GM12878 (cell line): Measurements from ENCODE around the gene CFHR2. TPM values are rescaled to one million over a fixed set of nuclear protein-coding genes. Genes with fewer than 3 reads are reported as not detected.

ENCODE experiments used
- ATAC-seq: fragments of 200-7000 bp; cut with Tn5 transposase; 3 replicates; pipeline ENCODE4 v1.9.1; 2020; ENCODE audit warnings: mild to moderate bottlenecking, moderate library complexity
- BruUV-seq: library from RNA; stranded (reverse); fragments of 400-500 nt; replicated peaks from 2 replicates; lab custom pipeline; 2021; lab: Mats Ljungman, UMichigan
- CTCF ChIA-PET: fragments of 300-600 bp; sonication (Branson Sonifier 250); formaldehyde crosslinking; extraction: SDS; loops from one replicate; lab custom pipeline; 2021; ENCODE audit warnings: inconsistent platforms; lab: Yijun Ruan, JAX
- POLR2A ChIA-PET: fragments of 350-600 bp; formaldehyde crosslinking; extraction: SDS; loops from one replicate; lab custom pipeline; 2021; ENCODE audit warnings: inconsistent platforms; lab: Charles Lee
- RAD21 ChIA-PET: fragments of 300-600 bp; sonication (Branson Sonifier 250); formaldehyde crosslinking; loops from one replicate; lab custom pipeline; 2023; ENCODE audit warnings: antibody characterized with exemption; ENCODE audit not compliant: unreplicated experiment; lab: Charles Lee
- SMC1A ChIA-PET: fragments of 300-600 bp; sonication (Branson Sonifier 250); formaldehyde crosslinking; loops from one replicate; lab custom pipeline; 2023; ENCODE audit not compliant: unreplicated experiment, uncharacterized antibody; lab: Charles Lee
- DNase-seq: peaks from one replicate; pipeline ENCODE4 v3.0.0-alpha.2; 2011; ENCODE audit warnings: low read depth, low spot score
- FAIRE-seq: peaks from 3 replicates; lab custom pipeline; 2011; peaks lifted over from hg19 to GRCh38; lab: Jason Lieb, UNC
- H2AFZ ChIP-seq: 2 replicates; pipeline ENCODE4 v1.6.0; 2011; ENCODE audit warnings: low read depth, low read length, control low read depth; ENCODE audit not compliant: control insufficient read depth
- H3K27ac ChIP-seq: 2 replicates; pipeline ENCODE4 v1.5.1; 2011; ENCODE audit warnings: control low read depth; ENCODE audit not compliant: control insufficient read depth, insufficient read depth
- H3K27me3 ChIP-seq, 2 experiments: replicated peaks in 1 of 2; 2 replicates each; pipeline versions ENCODE4 v1.6.0 to v1.6.1; 2011; ENCODE audit warnings: low read length in 1 of 2; ENCODE audit not compliant: control insufficient read depth in 2 of 2, insufficient read depth in 2 of 2
- H3K36me3 ChIP-seq, 2 experiments: 2 replicates each; pipeline ENCODE4 v1.5.1; 2011; ENCODE audit warnings: low read length in 1 of 2; ENCODE audit not compliant: control insufficient read depth in 2 of 2, insufficient read depth in 2 of 2
- H3K4me1 ChIP-seq: 2 replicates; pipeline ENCODE4 v1.6.1; 2011; ENCODE audit warnings: mild to moderate bottlenecking, low read length, moderate library complexity, mixed read lengths; ENCODE audit not compliant: control insufficient read depth, insufficient read depth
- H3K4me2 ChIP-seq: 2 replicates; pipeline ENCODE4 v1.6.0; 2011; ENCODE audit warnings: control low read depth; ENCODE audit not compliant: control insufficient read depth, insufficient read depth
- H3K4me3 ChIP-seq: fragments of 200-600 bp; sonication (generic); 2 replicates; pipeline ENCODE4 v1.5.1; 2016
- H3K79me2 ChIP-seq: 2 replicates; pipeline ENCODE4 v1.6.0; 2011; ENCODE audit warnings: low read length; ENCODE audit not compliant: control insufficient read depth, insufficient read depth
- H3K9ac ChIP-seq: 2 replicates; pipeline ENCODE4 v1.8.0; 2011; ENCODE audit warnings: low read length, control low read depth, mixed read lengths; ENCODE audit not compliant: control insufficient read depth, insufficient read depth
- H3K9me3 ChIP-seq: replicated peaks from 3 replicates; pipeline ENCODE4 v1.5.1; 2011; ENCODE audit warnings: mild to moderate bottlenecking, low read length; ENCODE audit not compliant: control insufficient read depth, insufficient read depth
- H4K20me1 ChIP-seq: 2 replicates; pipeline ENCODE4 v1.6.0; 2011; ENCODE audit not compliant: control insufficient read depth, insufficient read depth
- BMI1 ChIP-seq: fragments of 450-650 bp; IDR thresholded peaks from 2 replicates; pipeline ENCODE4 v1.6.1; 2016; ENCODE audit warnings: mild to moderate bottlenecking, moderate library complexity, borderline replicate concordance
- CHD2 ChIP-seq: IDR thresholded peaks from 2 replicates; pipeline ENCODE4 v1.6.1; 2011; ENCODE audit warnings: low read depth, low read length, improper control_type of control experiment, borderline replicate concordance
- IKZF1 ChIP-seq: fragments of 450-650 bp; conservative IDR thresholded peaks from 2 replicates; pipeline ENCODE4 v1.6.1; 2017; ENCODE audit warnings: antibody characterized with exemption, mild to moderate bottlenecking
- MYC ChIP-seq: IDR thresholded peaks from 2 replicates; pipeline ENCODE4 v1.6.1; 2011; ENCODE audit warnings: mild to moderate bottlenecking, low read length, moderate library complexity, inconsistent platforms; ENCODE audit not compliant: insufficient read depth, insufficient replicate concordance, insufficient read length, severe bottlenecking
- NBN ChIP-seq: fragments of 450-650 bp; IDR thresholded peaks from 2 replicates; pipeline ENCODE4 v1.6.1; 2016
- NFYA ChIP-seq: IDR thresholded peaks from 2 replicates; pipeline ENCODE4 v1.6.1; 2011; ENCODE audit warnings: low read depth, mild to moderate bottlenecking, low read length, improper control_type of control experiment, borderline replicate concordance
- STAT3 ChIP-seq: IDR thresholded peaks from 2 replicates; pipeline ENCODE4 v1.6.1; 2011; ENCODE audit warnings: low read depth, low read length, improper control_type of control experiment
- TARDBP ChIP-seq: IDR thresholded peaks from 2 replicates; pipeline ENCODE4 v1.6.1; 2016; ENCODE audit warnings: borderline replicate concordance
- TCF3 ChIP-seq: IDR thresholded peaks from 2 replicates; pipeline ENCODE4 v1.6.1; 2012; ENCODE audit warnings: low read depth, mild to moderate bottlenecking, low read length, borderline replicate concordance; ENCODE audit not compliant: insufficient read depth
- ZNF207 ChIP-seq: fragments of 450-650 bp; IDR thresholded peaks from 2 replicates; pipeline ENCODE4 v1.6.1; 2014; ENCODE audit warnings: antibody characterized with exemption, mild to moderate bottlenecking, borderline replicate concordance
- WGBS: methylation state at CpG from one replicate; pipeline ENCODE4 v1.1.6; 2016; ENCODE audit warnings: low lambda C conversion rate; ENCODE audit not compliant: insufficient replicate concordance, insufficient coverage; ENCODE audit errors: missing lambda C conversion rate; 5-methylcytosine and 5-hydroxymethylcytosine counted together
- in situ Hi-C: fragments of 300-500 bp; cut with MboI; formaldehyde crosslinking; loops from 9 replicates; pipeline ENCODE4 v1.14.3; 2018; ENCODE audit warnings: mixed read lengths
- intact Hi-C: fragments of 100-400 bp; cut with micrococcal nuclease; formaldehyde crosslinking; loops from one replicate; pipeline ENCODE4 v1.14.2; 2022; ENCODE audit not compliant: unreplicated experiment
- polyA plus RNA-seq, 11 experiments: library from polyadenylated mRNA; depleted of rRNA in 4 of 11; unstranded in 6 of 11; stranded (reverse) in 5 of 11; fragments of >200 nt; fragmentation: Nextera tagmentation in 4 of 11; fragmentation: Illumina TruSeq in 1 of 11; extraction: Ambion mirVana in 4 of 11; extraction: Trizol in 1 of 11; gene quantifications; 1 replicate in 1 of 11; 2 replicates in 10 of 11; pipeline versions ENCODE4 v1.2.1 to v1.2.3, GENCODE V29; 2011 to 2016; ENCODE audit warnings: inconsistent platforms in 2 of 11, missing spikeins in 2 of 11, low read depth in 1 of 11
- total RNA-seq, 4 experiments: library from RNA; depleted of rRNA in 3 of 4; stranded (reverse); fragments of >200 nt in 3 of 4; fragmentation: Illumina TruSeq in 1 of 4; extraction: Trizol in 1 of 4; gene quantifications; 2 replicates each; pipeline versions ENCODE4 v1.2.1 to v1.2.3, GENCODE V29; 2013 to 2021
- TF ChIP-seq, protein P1 (sequence below): IDR thresholded peaks from 2 replicates; pipeline ENCODE4 v1.6.1; 2011; ENCODE audit warnings: low read depth, mild to moderate bottlenecking, low read length, moderate library complexity, borderline replicate concordance; ENCODE audit errors: extremely low read depth
- TF ChIP-seq, protein P2 (sequence below): fragments of 450-650 bp; IDR thresholded peaks from 2 replicates; pipeline ENCODE4 v1.6.1; 2016; ENCODE audit warnings: mild to moderate bottlenecking, moderate library complexity, borderline replicate concordance
- TF ChIP-seq, protein P3 (sequence below): fragments of 150-350 bp; IDR thresholded peaks from 2 replicates; pipeline ENCODE4 v1.6.1; 2016; ENCODE audit warnings: low read depth, low read length
- TF ChIP-seq, protein P4 (sequence below): IDR thresholded peaks from 2 replicates; pipeline ENCODE4 v1.6.1; 2011; ENCODE audit warnings: borderline replicate concordance, low read depth, mild to moderate bottlenecking, moderate library complexity, low read length; ENCODE audit not compliant: insufficient read depth, poor library complexity, severe bottlenecking

The CFHR2 gene
- total and polyA plus RNA-seq, 10 of the 15 experiments (the other 5 are each of a cell fraction or from before 2014, with no cell fraction given): not detected

DNA sequence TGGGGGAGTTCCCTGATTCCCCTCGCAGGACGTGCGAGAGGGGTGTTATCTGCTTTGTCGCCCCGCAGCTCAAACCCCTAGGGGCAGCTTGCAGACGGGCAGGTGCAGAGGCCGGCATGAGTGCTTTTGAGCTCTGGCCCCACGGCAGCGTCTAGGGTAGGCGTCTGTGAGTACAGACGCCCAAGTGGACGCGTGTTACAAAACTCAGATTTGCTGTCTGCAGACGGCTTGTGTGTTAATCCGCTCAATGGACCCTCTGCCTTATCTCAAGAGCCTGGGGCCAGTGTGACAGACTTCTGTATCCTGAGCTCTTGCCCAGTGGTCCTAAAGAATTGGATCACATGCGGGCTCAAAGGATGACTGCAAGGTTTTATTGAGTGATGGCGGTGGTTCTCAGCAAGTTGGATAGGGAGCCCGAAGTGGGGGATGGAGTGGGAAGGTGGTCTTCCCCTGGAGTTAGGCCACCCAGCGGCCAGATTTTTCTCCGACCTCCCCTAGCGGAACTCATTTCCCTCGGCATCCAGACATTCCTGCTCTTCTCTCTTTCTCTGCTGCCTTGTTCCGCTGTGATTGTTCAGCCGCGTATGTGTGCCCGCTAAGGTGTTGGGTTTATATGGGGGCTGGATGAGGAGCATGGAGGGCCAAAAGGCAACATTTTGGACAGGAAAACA is 46.2 kb upstream of the CFHR2 start:
- intact Hi-C loops: no loop called here
- H3K36me3 ChIP-seq: no peaks in the 10 kb centered on the region
- BruUV-seq: no TSS peak
- no peak overlapping the region for H2AFZ ChIP-seq
- H3K9ac ChIP-seq: no peak overlapping the region
- H3K27ac ChIP-seq: no peak overlapping the region
- no peaks in the 10 kb centered on the region for H3K79me2 ChIP-seq
- DNase-seq (no peak), FAIRE-seq (no peak), ATAC-seq (no peak; the same call in 2 of the 3 replicates)
- peaks cover 3 to 4% of the 10 kb centered on the region in 2 experiments; a peak in 2 of 4 replicates for H3K27me3 ChIP-seq
- RAD21 ChIA-PET: no interaction called here
- SMC1A ChIA-PET: no interaction called here
- H3K9me3 ChIP-seq: no peaks in the 10 kb centered on the region
- H3K4me2 ChIP-seq: no peak overlapping the region
- H3K4me3 ChIP-seq: no peak overlapping the region
- WGBS: 45% methylated on average over 26 of the region's 26 CpGs
- no peaks in the 10 kb centered on the region for H3K4me1 ChIP-seq
- in situ Hi-C loops: no loop called here
- CTCF ChIA-PET: no interaction called here
- no peaks in the 10 kb centered on the region for H4K20me1 ChIP-seq
- POLR2A ChIA-PET: no interaction called here
- TF ChIP-seq CHD2 (no peak), STAT3 (no peak), ZNF207 (no peak), TARDBP (no peak), BMI1 (no peak), NBN (no peak), NFYA (no peak), IKZF1 (no peak), MYC (no peak), TCF3 (no peak)
- TF ChIP-seq, protein P1, sequence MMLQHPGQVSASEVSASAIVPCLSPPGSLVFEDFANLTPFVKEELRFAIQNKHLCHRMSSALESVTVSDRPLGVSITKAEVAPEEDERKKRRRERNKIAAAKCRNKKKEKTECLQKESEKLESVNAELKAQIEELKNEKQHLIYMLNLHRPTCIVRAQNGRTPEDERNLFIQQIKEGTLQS: no peak
- TF ChIP-seq, protein P2, sequence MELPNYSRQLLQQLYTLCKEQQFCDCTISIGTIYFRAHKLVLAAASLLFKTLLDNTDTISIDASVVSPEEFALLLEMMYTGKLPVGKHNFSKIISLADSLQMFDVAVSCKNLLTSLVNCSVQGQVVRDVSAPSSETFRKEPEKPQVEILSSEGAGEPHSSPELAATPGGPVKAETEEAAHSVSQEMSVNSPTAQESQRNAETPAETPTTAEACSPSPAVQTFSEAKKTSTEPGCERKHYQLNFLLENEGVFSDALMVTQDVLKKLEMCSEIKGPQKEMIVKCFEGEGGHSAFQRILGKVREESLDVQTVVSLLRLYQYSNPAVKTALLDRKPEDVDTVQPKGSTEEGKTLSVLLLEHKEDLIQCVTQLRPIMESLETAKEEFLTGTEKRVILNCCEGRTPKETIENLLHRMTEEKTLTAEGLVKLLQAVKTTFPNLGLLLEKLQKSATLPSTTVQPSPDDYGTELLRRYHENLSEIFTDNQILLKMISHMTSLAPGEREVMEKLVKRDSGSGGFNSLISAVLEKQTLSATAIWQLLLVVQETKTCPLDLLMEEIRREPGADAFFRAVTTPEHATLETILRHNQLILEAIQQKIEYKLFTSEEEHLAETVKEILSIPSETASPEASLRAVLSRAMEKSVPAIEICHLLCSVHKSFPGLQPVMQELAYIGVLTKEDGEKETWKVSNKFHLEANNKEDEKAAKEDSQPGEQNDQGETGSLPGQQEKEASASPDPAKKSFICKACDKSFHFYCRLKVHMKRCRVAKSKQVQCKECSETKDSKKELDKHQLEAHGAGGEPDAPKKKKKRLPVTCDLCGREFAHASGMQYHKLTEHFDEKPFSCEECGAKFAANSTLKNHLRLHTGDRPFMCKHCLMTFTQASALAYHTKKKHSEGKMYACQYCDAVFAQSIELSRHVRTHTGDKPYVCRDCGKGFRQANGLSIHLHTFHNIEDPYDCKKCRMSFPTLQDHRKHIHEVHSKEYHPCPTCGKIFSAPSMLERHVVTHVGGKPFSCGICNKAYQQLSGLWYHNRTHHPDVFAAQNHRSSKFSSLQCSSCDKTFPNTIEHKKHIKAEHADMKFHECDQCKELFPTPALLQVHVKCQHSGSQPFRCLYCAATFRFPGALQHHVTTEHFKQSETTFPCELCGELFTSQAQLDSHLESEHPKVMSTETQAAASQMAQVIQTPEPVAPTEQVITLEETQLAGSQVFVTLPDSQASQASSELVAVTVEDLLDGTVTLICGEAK: no peak
- TF ChIP-seq, protein P3, sequence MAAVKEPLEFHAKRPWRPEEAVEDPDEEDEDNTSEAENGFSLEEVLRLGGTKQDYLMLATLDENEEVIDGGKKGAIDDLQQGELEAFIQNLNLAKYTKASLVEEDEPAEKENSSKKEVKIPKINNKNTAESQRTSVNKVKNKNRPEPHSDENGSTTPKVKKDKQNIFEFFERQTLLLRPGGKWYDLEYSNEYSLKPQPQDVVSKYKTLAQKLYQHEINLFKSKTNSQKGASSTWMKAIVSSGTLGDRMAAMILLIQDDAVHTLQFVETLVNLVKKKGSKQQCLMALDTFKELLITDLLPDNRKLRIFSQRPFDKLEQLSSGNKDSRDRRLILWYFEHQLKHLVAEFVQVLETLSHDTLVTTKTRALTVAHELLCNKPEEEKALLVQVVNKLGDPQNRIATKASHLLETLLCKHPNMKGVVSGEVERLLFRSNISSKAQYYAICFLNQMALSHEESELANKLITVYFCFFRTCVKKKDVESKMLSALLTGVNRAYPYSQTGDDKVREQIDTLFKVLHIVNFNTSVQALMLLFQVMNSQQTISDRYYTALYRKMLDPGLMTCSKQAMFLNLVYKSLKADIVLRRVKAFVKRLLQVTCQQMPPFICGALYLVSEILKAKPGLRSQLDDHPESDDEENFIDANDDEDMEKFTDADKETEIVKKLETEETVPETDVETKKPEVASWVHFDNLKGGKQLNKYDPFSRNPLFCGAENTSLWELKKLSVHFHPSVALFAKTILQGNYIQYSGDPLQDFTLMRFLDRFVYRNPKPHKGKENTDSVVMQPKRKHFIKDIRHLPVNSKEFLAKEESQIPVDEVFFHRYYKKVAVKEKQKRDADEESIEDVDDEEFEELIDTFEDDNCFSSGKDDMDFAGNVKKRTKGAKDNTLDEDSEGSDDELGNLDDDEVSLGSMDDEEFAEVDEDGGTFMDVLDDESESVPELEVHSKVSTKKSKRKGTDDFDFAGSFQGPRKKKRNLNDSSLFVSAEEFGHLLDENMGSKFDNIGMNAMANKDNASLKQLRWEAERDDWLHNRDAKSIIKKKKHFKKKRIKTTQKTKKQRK: no peak
- TF ChIP-seq, protein P4, sequence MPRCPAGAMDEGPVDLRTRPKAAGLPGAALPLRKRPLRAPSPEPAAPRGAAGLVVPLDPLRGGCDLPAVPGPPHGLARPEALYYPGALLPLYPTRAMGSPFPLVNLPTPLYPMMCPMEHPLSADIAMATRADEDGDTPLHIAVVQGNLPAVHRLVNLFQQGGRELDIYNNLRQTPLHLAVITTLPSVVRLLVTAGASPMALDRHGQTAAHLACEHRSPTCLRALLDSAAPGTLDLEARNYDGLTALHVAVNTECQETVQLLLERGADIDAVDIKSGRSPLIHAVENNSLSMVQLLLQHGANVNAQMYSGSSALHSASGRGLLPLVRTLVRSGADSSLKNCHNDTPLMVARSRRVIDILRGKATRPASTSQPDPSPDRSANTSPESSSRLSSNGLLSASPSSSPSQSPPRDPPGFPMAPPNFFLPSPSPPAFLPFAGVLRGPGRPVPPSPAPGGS: no peak
